ENCODE data around the gene PRKCE.

Gene PRKCE

DNA sequence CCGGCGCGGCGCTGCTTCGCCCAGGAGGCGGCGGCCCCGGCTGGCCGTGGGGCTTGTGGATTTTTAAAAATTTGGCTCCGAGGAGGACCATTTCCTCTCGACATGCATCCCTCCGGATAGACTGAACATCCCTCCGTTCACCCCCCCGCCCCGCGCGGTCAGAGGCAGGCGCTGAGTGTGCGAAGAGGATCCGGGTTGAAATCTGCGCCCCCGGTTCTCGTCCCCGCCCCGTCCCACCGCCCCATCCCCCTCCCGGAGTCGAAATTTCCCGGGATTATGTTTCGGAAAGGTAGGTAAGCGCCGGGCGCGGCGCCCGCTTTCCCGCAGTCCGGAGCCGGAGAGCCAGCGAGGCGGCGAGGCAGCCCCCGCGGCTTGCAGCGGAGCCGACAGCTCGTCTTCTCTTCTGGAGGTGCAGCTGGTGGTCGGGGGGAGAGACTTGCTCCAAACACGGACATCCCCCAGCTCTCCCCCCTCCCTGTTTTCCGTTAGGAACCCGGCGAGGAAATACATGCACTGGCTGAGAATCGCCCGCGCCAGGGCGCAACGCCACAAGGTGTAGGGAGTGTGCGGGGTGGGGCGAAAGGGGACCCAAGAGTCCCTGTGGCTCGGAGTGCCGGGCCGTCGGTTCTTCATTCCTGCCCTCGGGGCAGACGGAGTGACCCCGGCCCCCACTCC is at the start of gene PRKCE:
PRKCE (plus strand) TSS at position 261 of the 675 bp plus-strand sequence.
- DNase-seq (ENCODE audit: low spot score): peak; percentile 10

DNA sequence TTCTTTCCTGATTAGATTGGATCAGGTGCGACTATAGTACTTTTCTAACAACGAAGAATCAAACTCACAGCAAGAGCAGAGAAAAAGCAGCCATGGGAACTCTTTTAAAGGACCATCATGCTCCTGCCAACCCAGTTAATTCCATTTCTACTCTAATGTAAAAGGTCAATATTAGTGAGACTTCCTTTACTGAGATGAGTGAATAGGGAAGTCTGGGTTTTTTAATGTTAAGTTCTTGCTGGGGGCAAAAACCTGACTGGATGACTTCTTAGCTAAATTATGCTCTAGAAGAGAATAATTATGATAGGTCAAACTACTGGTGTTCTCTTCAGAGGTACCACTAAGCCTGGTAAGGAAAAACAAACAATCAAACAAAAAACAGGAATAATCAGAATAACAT is 48.9 kb upstream of the PRKCE start:
- DNase-seq (ENCODE audit: low spot score): no peak

DNA sequence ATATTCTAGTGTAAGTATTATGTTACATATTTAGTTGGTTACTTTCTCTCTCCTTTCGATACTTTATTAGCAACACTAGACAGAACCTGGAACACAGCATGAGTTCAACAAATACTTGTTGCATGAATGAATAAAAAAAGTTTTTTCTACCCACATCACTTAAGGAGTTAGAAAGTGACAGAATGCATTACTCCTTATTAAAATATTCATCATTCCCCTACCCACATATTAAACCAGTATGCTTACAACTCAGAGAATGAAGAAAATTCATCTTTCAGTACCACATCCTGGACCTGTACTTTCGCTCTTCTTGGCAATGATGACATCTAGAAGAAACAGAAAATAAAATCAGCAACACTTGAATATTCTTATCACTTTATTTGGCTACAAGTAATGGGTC is 46.4 kb upstream of the PRKCE start:
- DNase-seq (ENCODE audit: low spot score): no peak

DNA sequence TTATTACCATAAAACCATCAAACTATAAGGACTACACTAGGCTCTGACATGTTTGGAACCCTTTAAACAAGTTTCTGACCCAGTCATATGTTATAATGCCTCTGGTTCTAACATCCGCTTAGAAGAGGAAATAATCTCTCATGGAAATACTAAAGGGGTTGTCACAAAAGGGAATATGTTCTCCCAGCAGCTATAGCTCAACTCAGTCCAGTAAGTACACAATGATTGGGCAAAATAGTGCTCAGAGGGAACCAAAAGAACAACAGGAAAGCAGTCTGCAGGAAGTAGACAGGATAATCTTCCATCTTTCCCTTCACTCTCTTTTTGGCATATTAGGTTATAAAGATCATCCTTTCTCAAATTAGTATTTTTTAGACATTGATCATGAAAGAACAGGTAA is 44.7 kb upstream of the PRKCE start:
- DNase-seq (ENCODE audit: low spot score): no peak

DNA sequence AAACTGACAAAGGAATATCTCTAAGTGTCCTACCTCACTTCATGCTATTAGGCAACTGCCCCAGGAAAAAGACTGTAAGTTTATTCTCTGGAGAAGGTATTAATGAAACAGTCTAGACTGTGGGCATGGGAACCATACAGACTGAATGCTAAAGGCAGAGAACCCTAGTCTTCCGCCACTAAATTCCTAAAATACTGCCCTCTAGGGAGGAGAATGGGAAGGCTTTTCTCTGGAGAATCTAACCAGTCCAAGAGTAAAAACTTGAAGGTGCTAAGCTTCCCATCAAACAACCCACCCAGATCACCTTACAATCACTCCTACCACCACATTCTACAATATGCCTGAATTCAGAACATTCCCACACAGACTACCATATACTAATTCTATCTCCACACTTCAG is 43.8 kb upstream of the PRKCE start:
- peak; percentile 33 for DNase-seq (ENCODE audit: low spot score)

DNA sequence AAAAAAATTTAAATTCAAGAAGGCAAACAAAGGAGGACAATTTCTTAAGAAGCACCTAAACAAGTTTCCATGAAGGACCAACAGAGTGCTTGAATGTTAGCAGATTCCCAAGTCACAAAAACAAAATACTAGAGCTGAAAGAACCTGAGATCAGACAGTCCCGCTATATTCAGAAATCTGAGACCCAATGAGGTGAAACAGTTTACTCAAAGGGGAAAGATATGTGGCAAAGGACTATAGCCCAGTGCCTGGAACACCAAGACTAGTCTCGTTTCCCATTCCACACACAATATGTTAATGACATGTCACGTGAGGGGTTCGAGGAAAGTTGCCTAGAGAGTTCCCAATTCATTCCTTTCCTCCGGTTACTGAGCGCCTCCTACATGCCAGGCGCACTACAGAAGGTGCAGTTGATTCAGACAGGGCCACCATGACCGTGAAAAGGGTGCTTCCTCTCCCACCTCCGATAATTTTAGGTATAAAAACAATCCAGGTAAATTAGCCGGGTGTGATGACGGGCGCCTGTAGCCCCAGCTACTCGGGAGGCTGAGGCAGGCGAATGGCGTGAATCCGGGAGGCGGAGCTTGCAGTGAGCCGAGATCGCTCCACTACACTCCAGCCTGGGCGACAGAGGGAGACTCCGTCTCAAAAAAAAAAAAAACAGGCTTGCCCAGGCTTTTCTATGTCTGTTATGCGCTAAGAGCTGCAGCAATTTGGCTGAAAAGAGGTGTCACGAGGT is 41.0 kb upstream of the PRKCE start:
- DNase-seq (ENCODE audit: low spot score): peak; percentile 51

DNA sequence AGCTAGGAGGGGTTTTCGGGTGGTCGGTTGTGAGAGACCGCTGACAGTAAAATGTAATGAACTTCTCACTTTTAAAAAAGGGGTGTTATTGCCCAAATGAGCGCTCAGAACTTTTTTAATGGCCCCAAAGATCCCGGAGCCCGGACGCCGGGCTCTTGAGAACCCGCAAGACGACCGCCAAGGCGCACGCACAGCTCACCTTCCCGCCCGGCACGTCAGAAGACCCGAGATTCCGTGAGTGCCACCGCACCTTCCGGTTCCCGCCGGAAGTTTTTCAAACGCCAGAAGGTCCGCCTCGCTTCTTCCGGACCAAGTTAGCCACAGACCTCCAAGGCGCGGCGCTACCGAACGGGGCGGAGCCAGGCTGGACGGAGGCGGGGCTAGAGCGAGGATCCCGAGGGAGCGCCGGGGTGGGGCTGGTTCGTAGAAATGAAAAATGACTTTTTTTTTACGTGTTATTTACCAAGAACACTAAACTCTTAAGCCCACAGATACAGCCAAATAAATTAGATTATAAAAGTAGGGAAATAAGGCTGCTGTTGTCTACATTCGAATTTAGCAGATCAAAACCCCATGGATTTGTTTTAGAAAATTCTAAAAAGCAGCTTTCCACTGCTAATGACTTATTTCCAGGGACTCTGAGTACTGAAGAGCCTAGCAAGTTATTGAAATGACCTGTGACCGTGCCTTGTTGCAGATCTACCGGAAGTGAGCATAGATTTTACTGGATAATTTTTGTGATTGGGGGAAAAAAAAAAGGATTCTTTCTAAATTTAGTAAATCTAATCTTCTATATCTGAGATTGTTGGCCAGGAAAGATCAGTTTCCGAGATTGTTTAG is 40.2 kb upstream of the PRKCE start, which contains the start of gene SRBD1:
SRBD1 (minus strand) TSS at position 248 of the 840 bp plus-strand sequence. CDS start 5,826 bp downstream, outside the sequence.
- peak; percentile 93 for DNase-seq (ENCODE audit: low spot score)

DNA sequence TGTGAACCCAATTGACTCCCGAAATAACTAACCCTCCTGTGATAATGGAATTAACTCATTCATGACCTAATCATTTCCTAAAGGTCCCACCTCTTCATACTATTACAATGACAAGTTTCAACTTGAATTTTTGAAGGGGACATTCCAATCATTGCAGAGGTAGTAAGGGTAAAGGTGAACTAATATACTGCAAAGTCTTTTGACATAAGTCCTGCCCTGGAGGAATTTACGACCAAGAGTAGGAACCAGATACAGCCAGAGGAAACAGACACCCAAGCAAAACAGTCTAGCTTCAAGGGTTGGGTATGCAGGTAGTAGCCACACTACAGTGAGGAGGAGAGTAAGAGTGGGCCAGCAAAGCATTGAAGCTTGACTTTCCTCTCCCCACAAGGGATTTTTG is 39.2 kb upstream of the PRKCE start:
- DNase-seq (ENCODE audit: low spot score): no peak

DNA sequence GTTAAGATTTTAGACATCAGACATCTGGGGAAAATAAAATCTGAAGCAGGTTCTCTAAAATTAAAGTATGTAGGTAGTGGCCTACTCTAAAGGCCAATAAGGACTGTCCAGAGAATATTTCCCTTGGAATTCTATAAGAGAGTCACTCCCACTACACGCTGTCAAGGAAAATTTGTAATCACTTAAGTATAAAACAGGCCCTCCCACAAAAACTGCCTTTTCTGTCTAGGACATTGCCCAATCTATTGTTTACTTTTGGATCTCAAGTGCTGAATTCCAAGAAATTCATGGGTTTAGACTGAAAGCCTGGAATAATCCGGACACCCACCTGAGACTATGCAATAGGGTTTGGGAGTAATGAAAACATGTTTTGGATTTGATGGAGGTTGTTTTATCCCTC is 38.7 kb upstream of the PRKCE start:
- DNase-seq (ENCODE audit: low spot score): no peak

DNA sequence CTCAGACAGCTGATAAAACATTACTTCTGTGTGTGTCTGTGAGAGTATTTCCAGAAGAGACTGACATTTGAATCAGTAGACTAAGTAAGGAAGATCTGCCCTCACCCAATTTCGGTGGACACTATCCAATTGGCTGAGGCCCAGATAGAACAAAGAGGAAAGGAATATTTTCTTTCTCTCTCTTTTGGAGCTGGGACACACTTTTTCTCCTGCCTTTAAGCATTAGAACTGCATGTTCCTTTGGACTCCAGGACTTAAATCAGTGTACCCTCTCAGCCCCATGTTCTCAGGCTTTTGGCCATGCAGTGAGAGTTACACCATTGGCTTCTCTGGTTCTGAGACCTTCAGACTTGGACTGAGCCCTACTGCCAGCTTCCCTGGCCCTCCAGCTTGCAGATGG is 37.1 kb upstream of the PRKCE start:
- no peak for DNase-seq (ENCODE audit: low spot score)

DNA sequence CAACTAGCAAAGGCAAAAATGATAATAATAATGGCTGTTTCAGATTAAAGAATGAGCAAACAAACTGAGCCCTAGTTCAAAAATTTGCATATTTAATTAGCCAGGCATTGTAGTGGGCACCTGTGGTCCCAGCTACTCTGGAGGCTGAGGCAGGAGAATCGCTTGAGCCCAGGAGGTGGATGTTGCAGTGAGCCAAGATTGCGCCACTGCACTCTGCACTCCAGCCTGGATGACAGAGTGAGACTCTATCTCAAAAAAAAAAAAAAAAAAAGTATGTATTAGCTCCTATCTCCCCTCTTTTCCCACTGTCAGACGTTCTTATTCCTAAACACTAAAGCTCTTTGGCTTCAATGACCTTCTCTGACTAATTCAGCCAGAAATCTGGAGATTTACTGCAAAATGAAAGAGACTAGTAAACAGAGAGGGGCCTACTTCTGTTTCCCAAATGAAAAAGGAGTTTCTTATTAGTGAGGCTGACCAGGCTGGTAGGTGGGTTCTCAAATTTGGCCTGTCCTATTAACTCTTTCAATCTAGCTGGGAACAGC is 36.5 kb upstream of the PRKCE start:
- no peak for DNase-seq (ENCODE audit: low spot score)

DNA sequence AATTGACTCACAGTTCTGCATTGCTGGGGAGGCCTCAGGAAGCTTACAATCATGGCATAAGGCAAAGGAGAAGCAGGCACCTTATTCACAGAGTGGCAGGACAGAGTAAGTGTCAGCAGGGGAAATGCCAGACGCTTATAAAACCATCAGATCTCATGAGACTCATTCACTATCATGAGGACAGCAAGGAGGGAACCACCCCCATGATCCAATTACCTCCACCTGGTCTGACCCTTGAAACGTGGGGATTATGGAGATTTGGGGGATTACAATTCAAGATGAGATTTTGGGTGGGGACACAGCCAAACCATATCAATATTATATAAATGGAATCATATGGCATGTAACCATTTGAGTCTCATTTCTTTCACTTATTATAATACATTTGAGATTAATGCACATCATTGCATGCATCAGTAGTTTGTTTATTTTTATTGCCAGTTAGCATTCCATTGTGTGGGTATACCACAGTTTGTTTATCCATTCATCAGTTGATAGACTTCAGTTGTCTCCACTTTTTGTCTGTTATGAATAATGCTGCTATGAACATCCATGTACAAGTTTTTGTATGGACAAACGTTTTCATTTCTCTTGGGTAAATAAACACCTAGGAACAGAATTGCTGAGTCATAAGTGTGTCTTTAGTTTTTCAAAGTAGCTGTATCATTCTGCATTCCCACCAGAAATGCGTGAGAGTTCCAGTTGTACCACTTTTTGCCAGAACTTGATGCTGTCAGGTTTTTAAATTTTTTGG is 34.6 kb upstream of the PRKCE start:
- no peak for DNase-seq (ENCODE audit: low spot score)

DNA sequence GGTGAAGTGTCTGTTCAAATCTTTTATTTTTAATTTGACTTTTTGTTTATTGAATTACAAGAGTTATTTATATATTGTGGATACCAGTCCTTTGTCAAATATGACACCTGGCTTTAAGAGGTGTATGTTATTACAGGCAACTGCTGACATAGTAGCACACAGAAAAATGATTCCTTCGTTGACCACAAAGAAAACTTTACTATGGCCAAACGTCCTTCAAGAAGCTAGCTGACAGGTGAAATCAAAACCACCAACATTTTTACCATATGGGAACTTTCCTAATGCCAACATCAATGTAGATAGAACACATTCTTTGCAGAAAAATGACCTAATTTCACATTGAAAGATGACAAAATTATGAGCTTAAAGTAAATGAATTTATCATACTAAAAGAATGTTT is 34.0 kb upstream of the PRKCE start:
- no peak for DNase-seq (ENCODE audit: low spot score)

DNA sequence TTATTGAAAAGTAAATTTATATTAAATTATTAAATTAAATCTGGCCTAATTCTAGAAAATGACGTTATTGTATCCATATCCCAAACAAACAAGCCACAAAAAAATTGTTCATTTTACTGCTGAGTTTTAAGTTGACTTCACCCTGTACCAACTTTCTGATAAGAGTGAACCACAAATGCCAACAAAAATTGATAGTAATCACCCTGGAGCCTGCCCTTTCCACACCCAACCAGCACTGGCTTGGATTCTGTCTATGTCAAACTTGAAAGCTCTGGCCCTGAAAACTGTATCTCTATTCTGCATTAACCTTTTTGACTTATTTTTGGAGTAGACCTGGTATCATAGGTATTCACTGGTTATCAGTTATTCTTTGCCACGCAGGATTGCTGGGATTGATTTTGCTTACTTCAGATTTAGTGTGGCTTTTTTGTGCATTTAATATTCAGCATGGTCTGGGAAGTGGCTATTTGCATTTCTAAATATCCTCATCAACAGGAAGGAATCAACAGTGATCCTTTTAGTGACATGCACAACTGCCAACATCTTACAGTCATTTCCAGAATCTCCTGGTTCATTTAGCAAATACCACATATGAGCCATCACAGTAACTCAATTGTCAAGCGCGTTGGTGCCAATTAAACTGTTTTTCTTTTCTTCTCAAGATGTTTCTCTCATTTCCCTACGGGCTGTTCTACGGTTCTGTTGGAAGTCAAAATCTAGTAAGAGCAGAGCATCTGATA is 29.0 kb upstream of the PRKCE start:
- no peak for DNase-seq (ENCODE audit: low spot score)

DNA sequence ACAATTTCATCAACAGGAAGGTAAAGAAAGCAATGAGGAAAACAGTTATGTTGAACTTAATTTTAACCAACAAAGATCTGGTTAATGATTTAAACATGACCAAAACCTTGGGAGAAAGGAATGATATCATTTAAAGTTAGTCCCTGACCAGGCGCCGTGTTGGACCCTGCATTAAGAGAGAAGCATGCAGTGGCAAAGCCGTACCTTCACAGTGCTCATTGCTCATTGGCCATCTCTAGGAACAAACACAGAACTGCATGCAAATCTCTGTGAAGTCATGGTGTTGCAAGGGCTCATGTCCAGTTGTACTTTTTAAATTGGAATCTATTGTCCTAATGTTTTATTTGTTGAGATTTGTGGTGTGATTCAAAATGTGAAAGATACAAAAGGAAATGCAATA is 28.4 kb upstream of the PRKCE start:
- no peak for DNase-seq (ENCODE audit: low spot score)

DNA sequence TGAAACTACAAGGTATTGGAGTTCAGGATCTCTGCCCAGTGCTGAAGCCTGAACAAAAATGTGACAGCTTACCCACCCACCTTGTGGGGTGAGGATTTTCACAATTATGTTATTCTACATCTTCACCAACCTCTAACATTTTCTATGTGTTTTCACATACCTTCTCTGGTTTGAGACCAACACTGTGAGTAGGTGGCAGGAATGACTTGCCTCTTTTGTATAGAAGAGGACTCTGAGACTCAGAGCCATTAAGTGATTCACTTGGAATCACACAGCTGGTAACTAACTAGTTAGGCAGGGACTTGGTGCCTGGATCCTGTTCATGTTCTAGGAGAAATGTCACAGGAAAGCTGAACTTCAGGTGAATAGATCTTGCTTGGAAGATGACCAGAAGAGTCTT is 25.7 kb upstream of the PRKCE start:
- DNase-seq (ENCODE audit: low spot score): no peak

DNA sequence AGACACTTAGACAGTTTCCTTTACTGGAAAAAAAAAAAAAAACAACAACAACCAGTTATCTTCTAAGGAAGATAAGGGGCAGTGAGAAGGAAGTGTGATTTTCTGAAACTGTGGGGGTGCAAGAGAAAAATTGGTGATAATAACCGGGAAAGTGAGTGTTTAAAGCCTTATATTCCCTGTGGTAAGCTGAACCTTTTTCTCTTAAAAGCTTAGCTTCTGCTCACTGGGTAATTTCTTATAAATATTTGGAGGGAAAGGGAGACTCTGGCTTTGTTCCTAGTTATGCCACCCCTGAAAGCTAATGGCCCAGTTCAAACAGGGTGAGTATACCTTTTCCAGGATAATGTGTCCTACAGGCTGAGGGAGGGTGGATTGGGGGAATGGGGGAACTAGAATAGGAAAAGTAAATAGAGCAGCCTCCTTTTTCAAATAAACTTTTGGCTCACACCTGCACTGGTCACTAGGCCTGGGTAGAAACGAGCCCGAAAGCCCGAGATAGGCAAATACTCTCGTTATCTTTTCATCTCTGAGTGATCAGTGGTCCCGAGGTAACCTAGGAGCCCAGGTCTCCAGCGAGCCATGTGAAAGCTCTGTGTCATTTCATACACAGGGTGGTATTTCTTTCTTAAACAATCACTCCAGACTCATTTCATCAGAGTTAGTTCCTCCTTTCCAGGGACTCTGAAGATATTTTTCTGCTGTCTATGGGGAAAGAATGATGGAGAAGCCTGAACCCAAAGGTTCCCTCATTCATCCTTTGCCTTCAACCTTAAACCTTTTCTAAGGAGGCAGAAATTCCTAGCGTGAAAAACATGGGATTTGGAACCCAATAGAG is 24.9 kb upstream of the PRKCE start:
- DNase-seq (ENCODE audit: low spot score): no peak

DNA sequence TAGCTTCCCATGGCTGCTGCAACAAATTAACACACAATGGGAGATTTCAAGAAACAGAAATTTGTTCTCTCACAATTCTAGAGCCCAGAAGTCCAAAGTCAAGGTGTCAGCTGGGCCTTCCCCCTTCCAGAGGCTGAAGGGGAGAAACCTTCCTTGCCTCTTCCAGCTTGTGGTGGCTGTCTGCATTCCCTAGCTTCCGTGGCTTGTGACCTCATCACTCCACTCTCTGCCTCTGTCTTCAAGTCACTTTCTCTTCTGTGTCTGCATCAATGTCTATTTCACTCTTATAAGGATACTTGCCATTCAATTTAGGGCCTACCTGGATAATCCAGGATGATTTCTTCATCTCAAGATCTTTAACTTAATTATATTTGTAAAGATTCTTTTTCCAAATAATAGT is 23.6 kb upstream of the PRKCE start:
- peak; percentile 62 for DNase-seq (ENCODE audit: low spot score)

DNA sequence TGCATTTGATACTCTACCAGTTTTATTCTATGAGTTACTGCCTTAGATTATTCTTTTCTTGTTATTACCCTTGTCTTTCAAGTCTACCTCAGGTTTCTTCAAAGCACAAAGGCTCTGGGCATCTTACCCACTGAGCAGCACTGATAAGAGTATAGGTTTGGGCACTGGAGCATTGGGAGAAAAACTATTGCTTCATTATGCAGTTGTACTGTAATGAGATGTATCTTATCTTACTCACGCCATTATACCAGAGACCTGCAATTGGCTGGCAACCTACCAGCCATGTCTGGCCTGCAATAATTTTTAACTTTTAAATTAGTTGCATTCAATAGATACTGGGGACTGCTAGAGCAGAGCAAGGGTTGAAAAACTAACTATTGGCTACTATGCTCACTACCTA is 21.5 kb upstream of the PRKCE start:
- no peak for DNase-seq (ENCODE audit: low spot score)

DNA sequence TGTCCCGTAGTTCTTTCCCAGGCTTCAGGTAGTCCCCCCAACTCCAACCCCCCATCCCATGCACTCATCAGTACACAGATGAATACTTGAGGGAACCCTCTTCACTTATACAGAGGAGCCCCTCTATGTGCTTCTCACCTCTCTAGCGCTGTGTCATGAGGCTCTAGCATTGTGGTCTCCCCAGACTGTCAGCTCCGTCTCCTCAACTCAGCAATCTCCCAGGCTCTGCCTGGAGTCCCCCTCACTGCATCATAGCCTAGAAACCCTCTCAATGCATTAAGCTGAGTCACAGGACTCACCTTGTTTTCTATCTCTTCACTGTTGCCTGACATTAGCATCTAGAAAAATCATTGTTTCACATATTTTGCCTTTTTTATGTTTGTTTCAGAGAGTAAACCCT is 20.2 kb upstream of the PRKCE start:
- no peak for DNase-seq (ENCODE audit: low spot score)

Measured in AG08395 (cell line).